NCI-H1694 treated with DMSO at 0.1 percent for 48 hours (cell line): Measurements from ENCODE around the gene RELN.
A peak's percentile ranks its signal among the peaks of the same experiment; 100 is the strongest.
"Not testable (repeated sequence)": the region's sequence is repeated elsewhere in the genome, so short reads cannot be mapped to it uniquely, and the experiment has no call there.

Source experiments
- DNase-seq: peaks from one replicate; lab custom pipeline; 2025; lab: John Stamatoyannopoulos, UW

RELN gene

GRCh38 chr7:103560136-103560535 lies 429.3 kb downstream of the RELN start:
- no peak for DNase-seq

DNA sequence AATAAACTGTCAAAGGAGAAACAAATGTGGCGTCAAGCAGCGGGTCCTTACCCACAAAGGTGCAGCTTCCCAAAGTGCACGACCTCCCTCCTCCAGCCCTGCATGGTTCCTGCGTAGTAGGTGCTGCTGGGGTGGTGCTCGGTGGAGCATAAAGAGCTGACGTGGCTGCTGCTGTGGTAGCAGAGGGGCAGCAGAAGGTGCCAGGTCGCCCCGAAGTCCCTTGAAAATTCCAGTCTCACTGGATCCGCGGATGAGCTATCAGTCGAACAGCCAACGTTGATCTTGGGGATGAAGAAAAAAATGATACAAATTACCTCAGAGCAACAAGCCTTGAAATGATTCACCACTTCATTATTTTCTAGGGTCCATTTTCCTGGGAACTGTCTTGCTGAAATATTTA lies 438.4 kb downstream of the RELN start:
- no peak for DNase-seq

GRCh38 chr7:103549786-103550185 lies 439.7 kb downstream of the RELN start:
- DNase-seq, result no peak

- DNase-seq, result no peak
Measured at GRCh38 chr7:103547451-103548284, 441.8 kb downstream of the RELN start.

GRCh38 chr7:103542470-103542869 lies 447.0 kb downstream of the RELN start:
- DNase-seq, result no peak

- DNase-seq, result no peak
Measured at GRCh38 chr7:103541947-103542346, 447.5 kb downstream of the RELN start.

- DNase-seq, result no peak
Measured at GRCh38 chr7:103541026-103541425, 448.4 kb downstream of the RELN start.

DNA sequence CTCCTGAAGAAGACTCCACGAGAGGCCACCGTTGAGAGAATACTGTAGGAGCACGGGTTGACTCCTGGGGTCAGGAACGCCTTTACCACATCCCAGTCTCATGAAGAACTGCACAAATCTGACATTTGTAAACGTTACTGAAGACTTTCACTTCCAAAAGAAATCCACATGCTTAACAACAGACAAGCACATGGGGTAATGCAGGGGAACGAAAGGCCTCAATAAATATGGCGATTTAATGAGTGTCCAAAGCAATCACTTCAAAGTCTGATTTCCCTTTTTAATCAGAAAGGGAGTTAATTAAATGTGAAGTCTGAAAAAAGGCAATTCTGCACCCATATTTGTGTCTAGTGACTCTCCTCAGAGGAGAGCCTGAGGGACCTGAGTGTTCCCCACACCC lies 449.1 kb downstream of the RELN start:
- DNase-seq, result no peak

DNA sequence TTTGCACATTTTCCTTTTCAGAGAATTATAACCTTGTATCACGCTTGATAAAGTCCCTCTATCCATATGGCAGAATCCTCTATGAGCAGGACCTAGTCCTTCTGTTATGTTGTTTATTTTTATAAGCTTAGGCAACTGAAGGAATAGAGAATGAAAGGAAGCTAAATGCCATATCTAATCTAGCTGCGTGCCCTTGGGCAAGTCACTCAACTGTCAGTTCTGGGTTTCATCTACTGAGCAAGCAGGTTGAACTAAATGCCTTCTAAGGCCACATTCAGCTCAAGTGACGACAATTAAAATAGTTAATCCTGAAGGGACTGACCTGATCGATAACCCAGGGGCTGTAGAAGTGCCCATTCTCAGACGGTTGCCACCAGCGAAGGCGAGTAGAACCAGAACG lies 449.6 kb downstream of the RELN start:
- no peak for DNase-seq

GRCh38 chr7:103538964-103539709 lies 450.3 kb downstream of the RELN start:
- DNase-seq, result no peak

GRCh38 chr7:103533761-103534160 lies 455.7 kb downstream of the RELN start:
- DNase-seq, result no peak

DNA sequence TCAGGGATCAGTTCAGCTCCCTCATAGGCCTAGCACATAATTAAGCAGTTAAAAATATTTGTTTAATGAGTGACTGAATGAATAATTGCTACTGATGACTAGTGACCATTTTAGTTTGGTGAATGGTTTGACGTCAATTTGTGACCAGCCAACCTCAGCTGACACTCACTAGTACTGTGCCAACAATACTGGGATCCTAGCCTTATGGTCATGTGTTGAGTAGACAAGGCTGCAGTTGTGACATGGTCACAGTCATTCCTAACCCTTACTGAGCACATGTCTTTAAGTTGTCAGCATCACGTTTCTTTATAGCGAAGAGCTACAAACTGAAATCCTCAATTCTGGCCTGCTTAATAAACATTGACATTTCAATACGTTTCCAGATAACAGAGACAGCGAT lies 456.5 kb downstream of the RELN start:
- DNase-seq, result no peak

GRCh38 chr7:103528152-103528551 lies 461.3 kb downstream of the RELN start:
- DNase-seq, result no peak

GRCh38 chr7:103525937-103526336 lies 463.5 kb downstream of the RELN start:
- DNase-seq, result no peak

- peak; percentile 21 for DNase-seq
Measured at GRCh38 chr7:103524042-103524907, 465.2 kb downstream of the RELN start.

- no peak for DNase-seq
Measured at GRCh38 chr7:103521937-103522336, 467.5 kb downstream of the RELN start.

GRCh38 chr7:103504505-103505135 lies 484.8 kb downstream of the RELN start:
- no peak for DNase-seq

DNA sequence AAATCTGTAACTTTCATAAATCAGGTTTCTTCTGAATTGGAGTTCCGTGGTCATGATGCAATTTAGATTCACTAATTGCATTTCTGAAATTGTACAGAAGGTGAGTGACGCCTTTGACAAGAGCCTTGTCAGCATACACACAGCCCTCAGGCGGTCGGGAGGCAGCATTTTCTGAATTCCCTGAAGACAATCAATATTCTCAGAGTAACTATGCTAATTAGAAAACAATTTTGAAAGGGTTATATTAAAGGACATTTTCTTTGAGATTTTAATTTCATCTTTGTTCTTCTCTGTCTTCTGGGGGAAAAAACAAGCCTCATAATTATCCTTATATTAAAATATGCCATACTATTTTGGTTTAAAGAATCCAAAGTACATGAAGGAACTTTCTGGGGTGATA lies 488.3 kb downstream of the RELN start:
- DNase-seq, result no peak

GRCh38 chr7:103499976-103500375 lies 489.5 kb downstream of the RELN start:
- no peak for DNase-seq

- DNase-seq, result no peak
Measured at GRCh38 chr7:103487419-103487818, 502.0 kb downstream of the RELN start.

DNA sequence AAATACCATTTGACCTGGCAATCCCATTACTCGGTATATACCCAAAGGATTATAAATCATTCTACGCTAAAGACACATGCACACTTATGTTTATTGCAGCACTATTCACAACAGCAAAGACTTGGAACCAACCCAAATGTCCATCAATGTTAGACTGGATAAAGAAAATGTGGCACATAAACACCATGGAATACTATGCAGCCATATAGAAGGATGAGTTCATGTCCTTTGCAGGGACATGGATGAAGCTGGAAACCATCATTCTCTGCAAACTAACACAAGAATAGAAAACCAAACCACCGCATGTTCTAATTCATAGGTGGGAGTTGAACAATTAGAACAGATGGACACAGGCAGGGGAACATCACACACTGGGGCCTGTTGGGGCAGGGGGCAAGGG lies 502.6 kb downstream of the RELN start:
- DNase-seq, result not testable (repeated sequence)

GRCh38 chr7:103480771-103481170 lies 508.7 kb downstream of the RELN start:
- no peak for DNase-seq
